Measurements from ENCODE around the gene ZNF17. TPM values are rescaled to one million over a fixed set of nuclear protein-coding genes. Genes with fewer than 3 reads are reported as not detected.
A peak's percentile ranks its signal among the peaks of the same experiment; 100 is the strongest.

The ZNF17 gene
- total RNA-seq, 8 experiments from 2014 or later, result 7.8 to 21.6 (median 11.9) TPM

GRCh38 chr19:57389730-57390598, 21.0 kb upstream of the ZNF17 start, which contains the start of gene ZNF548:
Gene ZNF548, plus strand, starts transcription at chr19:57389854. Its CDS starts 246 bp downstream, at chr19:57390100.
- Histone ChIP-seq H3K27ac (peak within 1 kb of the TSS; percentile 94 to 96), H3K4me3 (peak within 1 kb of the TSS; percentile 70 to 88 (median 76)), H3K4me1 (replicated peaks in 1 of 2) (peaks cover 7 to 20% of the 10 kb centered on the region in 2 donors)
- ATAC-seq (replicated peaks in 6 of 8), result peak; percentile 93 to 97 (median 94)
- WGBS, 10 experiments, result 0 to 5% (median 0%) methylated on average over 1 to 16 of the region's 50 CpGs; no CpG with 5 or more reads in 4 of the 10 experiments
- in situ Hi-C loops (cut with MboI; ENCODE audit: low pct_unique_long_range_greater_than_20kb in 2 of 9, low sequenced_read_pairs in 9 of 9, unreplicated experiment in 9 of 9), result no loop called here

GRCh38 chr19:57395710-57396109, 15.3 kb upstream of the ZNF17 start:
- Histone ChIP-seq H3K27ac (no peak overlapping the region), H3K4me1 (replicated peaks in 1 of 2) (peaks cover 2 to 14% of the 10 kb centered on the region in 2 donors), H3K4me3 (no peak overlapping the region)
- in situ Hi-C loops (cut with MboI; ENCODE audit: low pct_unique_long_range_greater_than_20kb in 2 of 9, low sequenced_read_pairs in 9 of 9, unreplicated experiment in 9 of 9), result no loop called here
- no peak for ATAC-seq (replicated peaks in 6 of 8)
- WGBS, 10 experiments, result 93 to 100% (median 100%) methylated on average over 1 to 3 of the region's 5 CpGs; no CpG with 5 or more reads in 7 of the 10 experiments

- H3K4me3 ChIP-seq, result no peak overlapping the region
- H3K27ac ChIP-seq, result no peak overlapping the region
- WGBS, 10 experiments, result 95 to 100% (median 100%) methylated on average over 1 to 5 of the region's 5 CpGs; no CpG with 5 or more reads in 4 of the 10 experiments
- in situ Hi-C loops (cut with MboI; ENCODE audit: low pct_unique_long_range_greater_than_20kb in 2 of 9, low sequenced_read_pairs in 9 of 9, unreplicated experiment in 9 of 9), result no loop called here
- no peaks in the 10 kb centered on the region for H3K4me1 ChIP-seq (replicated peaks in 1 of 2)
- no peak for ATAC-seq (replicated peaks in 6 of 8)
These were observed 12.1 kb upstream of the ZNF17 start for GRCh38 chr19:57398868-57399267.

- Histone ChIP-seq H3K27ac (no peak overlapping the region), H3K4me1 (replicated peaks in 1 of 2) (no peaks in the 10 kb centered on the region), H3K4me3 (no peak overlapping the region)
- peak in 2 of 8 experiments; percentile 53 to 62 for ATAC-seq (replicated peaks in 6 of 8)
- in situ Hi-C loops (cut with MboI; ENCODE audit: low pct_unique_long_range_greater_than_20kb in 2 of 9, low sequenced_read_pairs in 9 of 9, unreplicated experiment in 9 of 9), result no loop called here
- WGBS, 10 experiments, result 33 to 100% (median 71%) methylated on average over 1 to 9 of the region's 9 CpGs; no CpG with 5 or more reads in 4 of the 10 experiments
These were observed 7.0 kb upstream of the ZNF17 start for GRCh38 chr19:57403737-57404563.

- H3K4me1 ChIP-seq (replicated peaks in 1 of 2), result no peaks in the 10 kb centered on the region
- H3K4me3 ChIP-seq, result no peak overlapping the region
- ATAC-seq (replicated peaks in 6 of 8), result peak in 6 of 8 experiments; percentile 11 to 45 (median 30)
- 0 to 50% (median 19%) methylated on average over 1 to 7 of the region's 8 CpGs for WGBS, 10 experiments
- in situ Hi-C loops (cut with MboI; ENCODE audit: low pct_unique_long_range_greater_than_20kb in 2 of 9, low sequenced_read_pairs in 9 of 9, unreplicated experiment in 9 of 9), result no loop called here
- H3K27ac ChIP-seq, result no peak overlapping the region
These were observed 4.3 kb upstream of the ZNF17 start for GRCh38 chr19:57406516-57407123.

DNA sequence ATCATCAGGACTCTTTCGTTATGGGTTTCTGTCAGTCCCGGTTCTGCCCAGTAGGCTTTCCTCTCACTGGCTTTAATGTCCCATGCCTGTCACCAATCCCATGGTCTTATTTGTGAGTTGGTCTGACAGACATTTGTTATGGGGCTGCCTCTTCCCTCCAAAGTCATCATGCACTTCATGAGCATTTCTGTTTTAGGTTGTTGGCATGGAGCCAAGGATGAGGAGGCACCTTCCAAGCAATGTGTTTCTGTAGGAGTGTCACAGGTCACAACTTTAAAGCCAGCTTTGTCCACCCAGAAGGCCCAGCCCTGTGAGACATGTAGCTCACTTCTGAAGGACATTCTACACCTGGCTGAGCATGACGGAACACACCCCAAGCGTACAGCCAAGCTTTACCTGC, 8.5 kb downstream of the ZNF17 start:
- in situ Hi-C loops (cut with MboI; ENCODE audit: low pct_unique_long_range_greater_than_20kb in 2 of 9, low sequenced_read_pairs in 9 of 9, unreplicated experiment in 9 of 9), result no loop called here
- H3K4me1 ChIP-seq (replicated peaks in 1 of 2), result no peaks in the 10 kb centered on the region
- ATAC-seq (replicated peaks in 6 of 8), result no peak
- H3K4me3 ChIP-seq, result no peak overlapping the region
- H3K27ac ChIP-seq, result no peak overlapping the region
- WGBS, 10 experiments, result 100% methylated on average over 1 to 3 of the region's 4 CpGs; no CpG with 5 or more reads in 4 of the 10 experiments

DNA sequence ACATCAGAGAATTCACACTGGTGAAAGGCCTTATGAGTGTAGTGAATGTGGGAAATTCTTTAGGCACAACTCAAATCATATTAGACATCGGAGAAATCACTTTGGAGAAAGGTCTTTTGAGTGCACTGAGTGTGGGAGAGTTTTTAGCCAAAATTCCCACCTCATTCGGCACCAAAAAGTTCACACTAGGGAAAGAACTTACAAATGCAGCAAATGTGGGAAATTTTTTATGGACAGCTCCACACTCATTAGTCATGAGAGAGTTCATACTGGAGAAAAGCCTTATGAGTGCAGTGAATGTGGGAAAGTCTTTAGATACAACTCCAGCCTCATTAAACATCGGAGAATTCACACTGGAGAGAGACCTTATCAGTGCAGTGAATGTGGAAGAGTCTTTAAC, 10.1 kb downstream of the ZNF17 start:
- in situ Hi-C loops (cut with MboI; ENCODE audit: low pct_unique_long_range_greater_than_20kb in 2 of 9, low sequenced_read_pairs in 9 of 9, unreplicated experiment in 9 of 9), result no loop called here
- Histone ChIP-seq H3K27ac (no peak overlapping the region), H3K4me1 (replicated peaks in 1 of 2) (no peaks in the 10 kb centered on the region), H3K4me3 (no peak overlapping the region)
- ATAC-seq (replicated peaks in 6 of 8), result no peak
- 86 to 100% (median 96%) methylated on average over 2 to 3 of the region's 3 CpGs; no CpG with 5 or more reads in 2 of the 10 experiments for WGBS, 10 experiments

DNA sequence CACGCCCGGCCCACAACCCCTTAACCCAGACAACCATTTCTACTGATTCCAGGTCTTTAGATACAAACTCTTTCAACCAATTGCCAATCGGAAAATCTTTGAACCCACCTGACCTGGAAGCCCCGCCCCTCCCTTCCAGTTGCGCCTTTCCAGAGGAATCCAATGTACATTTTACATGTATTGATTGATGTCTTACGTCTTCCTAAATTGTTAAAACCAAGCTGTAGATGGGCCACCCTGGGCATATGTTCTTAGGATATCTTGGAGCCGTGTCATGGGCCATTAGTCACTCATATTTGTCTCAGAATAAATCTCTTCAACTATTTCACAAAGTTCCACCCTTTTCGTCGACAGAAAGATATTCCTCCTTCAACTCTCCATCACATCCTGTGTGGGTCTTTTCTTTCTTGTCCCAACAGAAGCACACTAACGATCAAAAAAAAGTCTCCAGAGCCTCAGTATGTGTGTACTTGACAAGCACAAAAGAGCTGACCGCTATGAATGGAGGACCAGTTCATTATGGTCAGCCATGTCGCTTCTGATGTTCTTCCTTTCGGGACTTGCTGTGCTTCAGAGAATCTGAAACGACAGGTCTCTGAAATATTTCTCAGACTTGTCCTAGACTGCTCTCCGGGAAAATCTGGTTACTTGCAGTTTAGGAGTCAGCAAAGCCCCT, 23.6 kb downstream of the ZNF17 start:
- ATAC-seq (replicated peaks in 6 of 8), result peak in 4 of 8 experiments; percentile 11 to 33 (median 26)
- in situ Hi-C loops (cut with MboI; ENCODE audit: low pct_unique_long_range_greater_than_20kb in 2 of 9, low sequenced_read_pairs in 9 of 9, unreplicated experiment in 9 of 9), result no loop called here
- 0 to 78% (median 21%) methylated on average over 2 to 11 of the region's 15 CpGs for WGBS, 10 experiments
- Histone ChIP-seq H3K27ac (peak overlapping the region; percentile 45 to 53), H3K4me3 (peak overlapping the region; percentile 55 to 89 (median 70)), H3K4me1 (replicated peaks in 1 of 2) (peaks cover 9 to 14% of the 10 kb centered on the region in 2 donors)

DNA sequence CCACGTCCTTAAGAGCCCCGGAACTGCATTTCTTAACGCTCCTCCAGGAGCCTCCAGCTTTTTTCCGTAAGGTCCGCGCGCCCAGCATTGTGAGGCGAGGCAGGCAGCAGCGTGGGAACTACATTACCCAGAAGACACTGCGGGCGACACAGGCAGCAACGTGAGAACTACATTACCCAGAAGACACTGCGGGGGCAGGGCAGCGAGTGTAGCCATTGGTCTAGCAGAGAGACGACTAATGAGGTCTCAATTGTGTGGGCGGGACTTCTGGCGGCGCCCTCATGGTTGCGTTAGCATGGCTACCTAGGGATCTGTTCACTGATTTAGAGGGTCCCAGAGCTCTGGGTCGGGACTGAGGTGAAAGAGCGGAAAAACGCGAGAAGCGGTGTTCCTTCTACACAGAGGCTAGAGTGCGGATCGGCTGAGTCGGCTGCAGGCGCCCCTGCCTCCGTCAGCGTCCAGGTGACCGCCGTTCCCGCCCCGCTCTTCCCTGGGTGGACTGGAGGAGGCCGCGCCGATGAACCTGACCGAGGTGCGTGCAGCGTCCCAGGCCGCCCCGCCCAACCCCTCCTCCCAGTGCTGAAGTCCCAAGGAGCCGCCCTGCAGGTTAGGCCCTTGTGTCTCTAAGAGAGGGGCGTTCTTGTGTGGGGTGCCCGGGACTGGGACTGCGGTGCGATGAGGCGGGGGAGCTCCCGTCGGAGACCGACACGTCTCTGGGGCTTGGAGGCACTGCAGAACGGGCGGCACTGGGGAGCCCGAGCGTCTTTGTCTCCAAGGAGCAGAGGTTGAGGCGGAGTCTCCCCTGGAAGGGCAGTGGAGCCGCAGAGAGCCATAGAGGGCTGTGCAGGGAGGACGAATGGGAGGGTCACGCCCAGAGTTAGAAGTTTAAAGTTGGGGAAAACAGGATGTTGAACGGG, 24.4 kb downstream of the ZNF17 start, which contains the start of gene ZNF749:
Gene ZNF749 (plus strand): TSS at position 264 of the 917 bp plus-strand sequence. CDS start 254 bp downstream, at position 518.
- peak within 1 kb of the TSS; percentile 55 to 89 (median 70) for H3K4me3 ChIP-seq
- peak; percentile 94 to 99 (median 98) for ATAC-seq (replicated peaks in 6 of 8)
- peak within 1 kb of the TSS; percentile 53 to 69 for H3K27ac ChIP-seq
- peaks cover 9 to 14% of the 10 kb centered on the region in 2 donors for H3K4me1 ChIP-seq (replicated peaks in 1 of 2)
- 0 to 2% (median 0%) methylated on average over 1 to 19 of the region's 61 CpGs; no CpG with 5 or more reads in 1 of the 10 experiments for WGBS, 10 experiments
- in situ Hi-C loops (cut with MboI; ENCODE audit: low pct_unique_long_range_greater_than_20kb in 2 of 9, low sequenced_read_pairs in 9 of 9, unreplicated experiment in 9 of 9), result no loop called here

GRCh38 chr19:57436417-57436816, 25.5 kb downstream of the ZNF17 start:
- H3K4me1 ChIP-seq (replicated peaks in 1 of 2), result peaks cover 9 to 14% of the 10 kb centered on the region in 2 donors
- in situ Hi-C loops (cut with MboI; ENCODE audit: low pct_unique_long_range_greater_than_20kb in 2 of 9, low sequenced_read_pairs in 9 of 9, unreplicated experiment in 9 of 9), result no loop called here
- H3K4me3 ChIP-seq, result peak overlapping the region; percentile 55 to 89 (median 70)
- WGBS, 10 experiments, result 33 to 100% (median 44%) methylated on average over 1 of the region's 1 CpG; no CpG with 5 or more reads in 5 of the 10 experiments
- no peak overlapping the region for H3K27ac ChIP-seq
- no peak for ATAC-seq (replicated peaks in 6 of 8)

GRCh38 chr19:57437931-57438330, 27.0 kb downstream of the ZNF17 start:
- in situ Hi-C loops (cut with MboI; ENCODE audit: low pct_unique_long_range_greater_than_20kb in 2 of 9, low sequenced_read_pairs in 9 of 9, unreplicated experiment in 9 of 9), result no loop called here
- Histone ChIP-seq H3K4me3 (no peak overlapping the region), H3K4me1 (replicated peaks in 1 of 2) (peaks cover 9 to 14% of the 10 kb centered on the region in 2 donors), H3K27ac (no peak overlapping the region)
- no peak for ATAC-seq (replicated peaks in 6 of 8)
- 42 to 100% (median 84%) methylated on average over 1 to 4 of the region's 4 CpGs; no CpG with 5 or more reads in 3 of the 10 experiments for WGBS, 10 experiments
